GM23248 (cell line): ENCODE results near the gene GGCT.

Source experiments
- EZH2 ChIP-seq: fragments of 200-600 bp; sonication (generic); IDR thresholded peaks from 2 replicates; pipeline ENCODE4 v1.6.1; 2018; ENCODE audit warnings: antibody characterized with exemption, mild to moderate bottlenecking; ENCODE audit not compliant: insufficient read depth, poor library complexity, severe bottlenecking
- EZH2phosphoT487 ChIP-seq: fragments of 200-600 bp; sonication (generic); IDR thresholded peaks from 2 replicates; pipeline ENCODE4 v1.6.1; 2018; ENCODE audit warnings: antibody characterized with exemption, moderate library complexity, mild to moderate bottlenecking, low read depth; ENCODE audit not compliant: insufficient read depth

GRCh38 chr7:30523466-30523865, 18.8 kb upstream of the GGCT start:
- TF ChIP-seq EZH2 (no peak), EZH2phosphoT487 (no peak)
